Transverse colon (tissue), 4 donors: ENCODE measurements around the gene NUP62. TPM values are rescaled to one million over a fixed set of nuclear protein-coding genes. Genes with fewer than 3 reads are reported as not detected.

Experiments
- DNase-seq: peaks from one replicate; pipeline ENCODE4 v3.0.0-alpha.2; 2019
- H3K27ac ChIP-seq, 4 donors: fragments of 200-600 bp; sonication (generic); 2 replicates each; pipeline ENCODE4 v1.5.1; 2016 to 2018; ENCODE audit warnings: inconsistent platforms in 4 of 4
- H3K27me3 ChIP-seq: fragments of 200-600 bp; sonication (generic); 2 replicates; pipeline ENCODE4 v1.5.1; 2017; ENCODE audit warnings: inconsistent platforms
- H3K36me3 ChIP-seq, 4 donors: fragments of 200-600 bp; sonication (generic); 2 replicates each; pipeline ENCODE4 v1.5.1; 2017 to 2019; ENCODE audit warnings: inconsistent platforms in 4 of 4
- H3K4me1 ChIP-seq, 4 donors: fragments of 200-600 bp; sonication (generic); 2 replicates each; pipeline ENCODE4 v1.5.1; 2017 to 2020; ENCODE audit warnings: inconsistent platforms in 4 of 4
- H3K4me3 ChIP-seq, 4 donors: fragments of 200-600 bp; sonication (generic); 1 replicate in 1 of 4; 2 replicates in 3 of 4; pipeline versions ENCODE4 v1.5.1 to v1.6.1; 2017 to 2019; ENCODE audit warnings: inconsistent platforms in 4 of 4
- H3K9me3 ChIP-seq, 2 donors: fragments of 200-600 bp; sonication (generic); 2 replicates each; pipeline ENCODE4 v1.5.1; 2017 to 2019; ENCODE audit warnings: inconsistent platforms in 2 of 2
- EP300 ChIP-seq: sonication (generic); formaldehyde crosslinking; IDR thresholded peaks from one replicate; pipeline ENCODE4 v1.6.1; 2017; ENCODE audit warnings: antibody characterized with exemption, low read depth
- POLR2A ChIP-seq: fragments of 450-650 bp; IDR thresholded peaks from one replicate; pipeline ENCODE4 v1.6.1; 2016; ENCODE audit warnings: antibody characterized with exemption, mild to moderate bottlenecking, moderate library complexity
- POLR2AphosphoS5 ChIP-seq, 3 donors: sonication (generic); formaldehyde crosslinking; IDR thresholded peaks; one replicate each; pipeline ENCODE4 v1.6.1; 2016; ENCODE audit warnings: antibody characterized with exemption in 3 of 3
- WGBS, 2 donors: methylation state at CpG; one replicate each; pipeline ENCODE4 v1.1.5; 2018; ENCODE audit warnings: low coverage in 1 of 2; 5-methylcytosine and 5-hydroxymethylcytosine counted together
- in situ Hi-C, 4 donors: fragments of 200-750 bp; cut with MboI; loops; one replicate each; pipeline versions ENCODE4 v1.15.0 to v1.15.1; 2017; ENCODE audit warnings: low sequenced_read_pairs in 3 of 4, low pct_ligation_motif_present in 1 of 4, low pct_unique_long_range_greater_than_20kb in 1 of 4
- intact Hi-C: fragments of 100-400 bp; cut with DNase I; formaldehyde crosslinking; loops from one replicate; pipeline ENCODE4 v1.15.1; 2023; ENCODE audit warnings: low total_unique reads
- total RNA-seq, 4 donors: library from RNA; depleted of rRNA; stranded (reverse); fragments of >200 nt; gene quantifications; one replicate each; pipeline ENCODE4 v1.1.0, GENCODE V29; 2016
- TF ChIP-seq, protein P1 (sequence below), 5 experiments: fragments of 200-600 bp in 3 of 5; fragments of 450-650 bp in 2 of 5; sonication (generic) in 3 of 5; IDR thresholded peaks; 1 replicate in 2 of 5; 2 replicates in 3 of 5; pipeline ENCODE4 v1.5.1; 2016 to 2017; ENCODE audit warnings: antibody characterized with exemption in 5 of 5, inconsistent platforms in 3 of 5, mild to moderate bottlenecking in 2 of 5, moderate library complexity in 1 of 5

NUP62 gene
- total RNA-seq, 4 donors from 2014 or later = 30.3 to 136 (median 32.6) TPM

DNA sequence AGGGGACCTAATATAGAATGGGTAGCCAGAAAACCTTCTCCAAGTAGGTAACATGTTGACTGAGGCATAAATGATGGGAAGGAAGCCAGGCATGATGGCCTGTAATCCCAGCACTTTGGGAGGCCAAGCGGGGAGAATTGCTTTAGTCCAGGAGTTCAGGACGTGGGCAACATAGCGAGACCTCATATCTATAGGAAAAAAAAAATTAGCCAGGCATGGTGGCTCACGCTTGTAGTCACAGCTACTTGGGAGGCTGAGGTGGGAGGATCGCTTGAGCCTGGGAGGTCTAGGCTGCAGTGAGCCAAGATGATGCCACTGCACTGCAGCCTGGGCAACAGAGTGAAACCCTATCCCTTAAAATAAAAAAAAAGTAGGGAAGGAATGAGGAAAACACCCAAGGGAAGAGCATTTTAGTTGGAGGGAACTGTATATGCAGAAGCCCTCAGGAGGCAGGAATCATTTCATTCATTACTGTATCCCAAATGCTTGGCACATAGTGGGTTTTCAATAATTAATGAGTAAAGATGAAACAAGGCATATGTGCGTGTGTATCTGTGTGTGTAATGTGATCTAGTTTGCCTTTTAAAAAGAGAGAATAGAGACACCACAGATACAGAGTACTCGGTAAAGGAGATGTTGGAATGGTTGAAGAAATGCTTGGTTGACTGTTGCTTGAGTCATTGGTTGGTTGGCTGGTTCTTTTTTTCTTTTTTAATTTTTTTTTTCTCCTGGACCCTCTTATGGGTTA is 2.2 kb upstream of the NUP62 start:
- no peak overlapping the region for H3K4me3 ChIP-seq
- in situ Hi-C loops = loop anchor here in 2 of 4 donors (10.0 kb wide), 1 partner anchor 53 kb away; no protein-coding TSS in a partner anchor
- no peaks in the 10 kb centered on the region for H3K27me3 ChIP-seq
- WGBS, 2 donors = 93 to 96% methylated on average over 6 to 7 of the region's 7 CpGs
- TF ChIP-seq, protein P1, sequence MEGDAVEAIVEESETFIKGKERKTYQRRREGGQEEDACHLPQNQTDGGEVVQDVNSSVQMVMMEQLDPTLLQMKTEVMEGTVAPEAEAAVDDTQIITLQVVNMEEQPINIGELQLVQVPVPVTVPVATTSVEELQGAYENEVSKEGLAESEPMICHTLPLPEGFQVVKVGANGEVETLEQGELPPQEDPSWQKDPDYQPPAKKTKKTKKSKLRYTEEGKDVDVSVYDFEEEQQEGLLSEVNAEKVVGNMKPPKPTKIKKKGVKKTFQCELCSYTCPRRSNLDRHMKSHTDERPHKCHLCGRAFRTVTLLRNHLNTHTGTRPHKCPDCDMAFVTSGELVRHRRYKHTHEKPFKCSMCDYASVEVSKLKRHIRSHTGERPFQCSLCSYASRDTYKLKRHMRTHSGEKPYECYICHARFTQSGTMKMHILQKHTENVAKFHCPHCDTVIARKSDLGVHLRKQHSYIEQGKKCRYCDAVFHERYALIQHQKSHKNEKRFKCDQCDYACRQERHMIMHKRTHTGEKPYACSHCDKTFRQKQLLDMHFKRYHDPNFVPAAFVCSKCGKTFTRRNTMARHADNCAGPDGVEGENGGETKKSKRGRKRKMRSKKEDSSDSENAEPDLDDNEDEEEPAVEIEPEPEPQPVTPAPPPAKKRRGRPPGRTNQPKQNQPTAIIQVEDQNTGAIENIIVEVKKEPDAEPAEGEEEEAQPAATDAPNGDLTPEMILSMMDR (IDR thresholded peaks at IDR 0.05) = no peak
- TF ChIP-seq POLR2AphosphoS5 (IDR thresholded peaks at IDR 0.05) (no peak), POLR2A (no peak), EP300 (no peak)
- no peaks in the 10 kb centered on the region for H3K9me3 ChIP-seq
- H3K27ac ChIP-seq = no peak overlapping the region
- no peak for DNase-seq
- intact Hi-C loops = loop anchor here (5.0 kb wide), 1 partner anchor 116 kb away; no protein-coding TSS in a partner anchor
- H3K36me3 ChIP-seq = no peaks in the 10 kb centered on the region
- peaks cover 6 to 22% (median 14%) of the 10 kb centered on the region in 4 donors for H3K4me1 ChIP-seq

DNA sequence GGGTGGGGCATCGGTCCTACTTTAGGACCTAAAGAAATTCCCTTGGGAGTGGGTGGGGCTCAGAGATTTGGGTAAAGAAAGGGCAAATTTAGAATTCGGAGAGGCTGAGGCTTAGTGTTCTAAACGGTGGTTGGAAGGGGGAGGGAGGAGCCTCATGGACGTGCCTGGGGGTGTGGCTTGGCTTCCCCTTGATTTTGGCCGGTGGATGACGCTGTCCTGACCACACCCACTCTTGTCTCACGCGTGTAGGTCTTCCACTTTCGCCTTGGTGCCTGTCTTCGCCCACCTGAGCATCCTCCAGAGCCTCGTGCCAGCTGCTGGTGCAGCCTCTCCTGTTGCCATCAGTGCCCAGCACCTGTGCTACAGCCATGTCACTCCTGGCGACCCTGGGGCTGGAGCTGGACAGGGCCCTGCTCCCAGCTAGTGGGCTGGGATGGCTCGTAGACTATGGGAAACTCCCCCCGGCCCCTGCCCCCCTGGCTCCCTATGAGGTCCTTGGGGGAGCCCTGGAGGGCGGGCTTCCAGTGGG is 1.2 kb upstream of the NUP62 start:
- Histone ChIP-seq H3K27ac (peak overlapping the region; percentile 94 to 99 (median 96)), H3K9me3 (no peaks in the 10 kb centered on the region), H3K27me3 (no peaks in the 10 kb centered on the region), H3K36me3 (no peaks in the 10 kb centered on the region), H3K4me1 (peaks cover 6 to 22% (median 14%) of the 10 kb centered on the region in 4 donors), H3K4me3 (peak overlapping the region in 1 of 4 donors; percentile 97)
- 61 to 64% methylated on average over 3 to 15 of the region's 15 CpGs for WGBS, 2 donors
- intact Hi-C loops (loop anchor here (5.0 kb wide), 1 partner anchor 117 kb away; no protein-coding TSS in a partner anchor), in situ Hi-C loops (loop anchor here in 2 of 4 donors (10.0 kb wide), 1 partner anchor 54 kb away; no protein-coding TSS in a partner anchor)
- TF ChIP-seq, protein P1 (IDR thresholded peaks at IDR 0.05) = no peak
- TF ChIP-seq POLR2AphosphoS5 (IDR thresholded peaks at IDR 0.05) (no peak), POLR2A (no peak), EP300 (no peak)
- DNase-seq = peak; percentile 24

DNA sequence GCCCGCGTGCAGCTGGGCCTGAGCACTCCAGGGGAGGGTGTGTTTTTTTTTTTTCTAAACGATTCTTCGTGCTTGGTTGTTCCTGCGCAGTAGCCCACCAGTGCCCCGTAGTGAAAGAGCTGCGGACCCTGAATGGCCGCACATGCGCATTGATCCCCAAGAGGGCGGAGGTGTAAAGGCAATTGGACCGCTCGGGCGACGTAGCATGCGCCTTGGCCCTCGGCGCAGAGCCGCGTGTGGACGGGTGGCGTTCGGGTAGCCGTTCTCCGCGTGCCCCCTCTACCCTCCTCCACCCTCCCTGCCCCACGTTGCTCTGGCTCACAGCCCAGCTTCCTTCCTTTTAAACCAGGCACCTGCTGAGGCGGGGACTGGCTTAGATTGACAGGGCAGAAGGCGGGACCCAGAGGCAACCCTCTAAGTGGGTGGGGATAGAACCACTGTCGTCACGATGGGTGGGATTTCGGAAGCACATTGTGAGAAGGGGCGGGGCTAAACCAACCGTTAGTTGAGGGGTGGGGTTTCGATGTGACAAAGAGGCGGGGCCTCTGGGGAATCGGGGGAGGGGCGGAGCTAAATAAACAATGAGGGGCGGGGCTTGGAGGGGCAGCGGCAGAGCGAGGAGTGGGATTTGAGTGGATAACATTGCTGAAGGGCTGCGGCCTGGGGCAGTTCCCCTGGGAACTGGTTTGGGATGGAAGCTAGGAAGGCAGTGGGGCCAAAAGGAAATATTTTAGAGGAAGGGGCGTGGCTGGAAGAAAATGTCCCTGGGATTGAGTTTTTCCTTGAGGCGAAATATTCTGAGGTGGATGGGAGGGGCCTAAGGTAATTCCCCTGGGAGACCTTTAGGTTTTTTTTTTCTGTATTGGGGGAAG is 543 bp upstream of the NUP62 start:
- Histone ChIP-seq H3K27me3 (no peaks in the 10 kb centered on the region), H3K36me3 (no peaks in the 10 kb centered on the region), H3K27ac (peak overlapping the region; percentile 94 to 99 (median 96)), H3K4me1 (peaks cover 6 to 22% (median 14%) of the 10 kb centered on the region in 4 donors), H3K9me3 (no peaks in the 10 kb centered on the region), H3K4me3 (peak overlapping the region; percentile 88 to 99 (median 94))
- in situ Hi-C loops = loop anchor here in 2 of 4 donors (10.0 kb wide), 1 partner anchor 55 kb away; no protein-coding TSS in a partner anchor
- intact Hi-C loops = loop anchor here (5.0 kb wide), 1 partner anchor 117 kb away; no protein-coding TSS in a partner anchor
- WGBS, 2 donors = 6 to 8% methylated on average over 13 to 42 of the region's 43 CpGs
- DNase-seq = peak; percentile 95
- TF ChIP-seq POLR2A (peak; percentile 90), EP300 (no peak), POLR2AphosphoS5 (IDR thresholded peaks at IDR 0.05) (peak; percentile 77 to 94 (median 93))
- TF ChIP-seq, protein P1 (IDR thresholded peaks at IDR 0.05) = peak in 3 of 5 experiments; percentile 11 to 46 (median 41)
